Lung (tissue), 12 donors: ENCODE data around the gene NPSR1. TPM values are rescaled to one million over a fixed set of nuclear protein-coding genes. Genes with fewer than 3 reads are reported as not detected.

Source experiments
- ATAC-seq: fragments of 200-7000 bp; cut with Tn5 transposase; one replicate; pipeline ENCODE4 v1.9.1; 2020; ENCODE audit warnings: moderate number of reproducible peaks; ENCODE audit not compliant: insufficient read depth, low FRiP score
- DNase-seq, 3 donors: peaks; one replicate each; pipeline ENCODE4 v3.0.0-alpha.2; 2013 to 2017
- H3K27ac ChIP-seq, 2 donors: one replicate each; pipeline ENCODE4 v1.5.1; 2013; ENCODE audit warnings: mild to moderate bottlenecking in 2 of 2, moderate library complexity in 2 of 2, control low read depth in 1 of 2, inconsistent platforms in 1 of 2, low read depth in 1 of 2, low read length in 1 of 2
- H3K27me3 ChIP-seq, 3 donors: one replicate each; pipeline ENCODE4 v1.5.1; 2013; ENCODE audit warnings: low read length in 2 of 3; ENCODE audit not compliant: control insufficient read depth in 3 of 3, insufficient read depth in 3 of 3
- H3K36me3 ChIP-seq, 4 donors: one replicate each; pipeline ENCODE4 v1.5.1; 2013; ENCODE audit warnings: low read length in 4 of 4, mild to moderate bottlenecking in 1 of 4, moderate library complexity in 1 of 4; ENCODE audit not compliant: control insufficient read depth in 4 of 4, insufficient read depth in 4 of 4
- H3K4me1 ChIP-seq, 5 donors: one replicate each; pipeline ENCODE4 v1.5.1; 2013; ENCODE audit warnings: low read length in 5 of 5, mild to moderate bottlenecking in 2 of 5, moderate library complexity in 1 of 5; ENCODE audit not compliant: control insufficient read depth in 5 of 5, insufficient read depth in 5 of 5
- H3K4me3 ChIP-seq: one replicate; pipeline ENCODE4 v1.5.1; 2013; ENCODE audit warnings: mild to moderate bottlenecking, control low read depth, moderate library complexity
- H3K9ac ChIP-seq, 2 donors: one replicate each; pipeline ENCODE4 v1.5.1; 2013; ENCODE audit warnings: low read length in 2 of 2, control low read depth in 1 of 2; ENCODE audit not compliant: insufficient read depth in 1 of 2
- H3K9me3 ChIP-seq, 4 donors: one replicate each; pipeline ENCODE4 v1.5.1; 2013; ENCODE audit warnings: low read length in 3 of 4, mild to moderate bottlenecking in 1 of 4, moderate library complexity in 1 of 4; ENCODE audit not compliant: control insufficient read depth in 4 of 4, insufficient read depth in 3 of 4
- WGBS, 2 donors: extraction: QIAGEN DNeasy Blood & Tissue Kit; methylation state at CpG; one replicate each; pipeline ENCODE4 v1.1.7; 2013; 5-methylcytosine and 5-hydroxymethylcytosine counted together
- polyA plus RNA-seq, 2 donors: library from polyadenylated mRNA; stranded (reverse); fragments of 200-250 nt; gene quantifications; one replicate each; pipeline ENCODE4 v1.2.1, GENCODE V29; 2013
- total RNA-seq, 2 donors: library from RNA; depleted of rRNA in 1 of 2; stranded (reverse); fragments of >200 nt in 1 of 2; gene quantifications; one replicate each; pipeline ENCODE4 v1.2.1, GENCODE V29; 2014 to 2021
- TF ChIP-seq, protein P1 (sequence below): IDR thresholded peaks from 2 replicates; pipeline ENCODE4 v1.5.1; 2012; ENCODE audit warnings: mild to moderate bottlenecking; ENCODE audit errors: control extremely low read depth, extremely low read depth
- donor health status: control.
- donor health status: control.
- donor health status: Bipolar disorder and iron deficiency.
- donor health status: healthy.
- donor health status: DM: yes; HTN: yes; CAD: no.

Gene NPSR1
- total and polyA plus RNA-seq, 4 donors, result not detected

DNA sequence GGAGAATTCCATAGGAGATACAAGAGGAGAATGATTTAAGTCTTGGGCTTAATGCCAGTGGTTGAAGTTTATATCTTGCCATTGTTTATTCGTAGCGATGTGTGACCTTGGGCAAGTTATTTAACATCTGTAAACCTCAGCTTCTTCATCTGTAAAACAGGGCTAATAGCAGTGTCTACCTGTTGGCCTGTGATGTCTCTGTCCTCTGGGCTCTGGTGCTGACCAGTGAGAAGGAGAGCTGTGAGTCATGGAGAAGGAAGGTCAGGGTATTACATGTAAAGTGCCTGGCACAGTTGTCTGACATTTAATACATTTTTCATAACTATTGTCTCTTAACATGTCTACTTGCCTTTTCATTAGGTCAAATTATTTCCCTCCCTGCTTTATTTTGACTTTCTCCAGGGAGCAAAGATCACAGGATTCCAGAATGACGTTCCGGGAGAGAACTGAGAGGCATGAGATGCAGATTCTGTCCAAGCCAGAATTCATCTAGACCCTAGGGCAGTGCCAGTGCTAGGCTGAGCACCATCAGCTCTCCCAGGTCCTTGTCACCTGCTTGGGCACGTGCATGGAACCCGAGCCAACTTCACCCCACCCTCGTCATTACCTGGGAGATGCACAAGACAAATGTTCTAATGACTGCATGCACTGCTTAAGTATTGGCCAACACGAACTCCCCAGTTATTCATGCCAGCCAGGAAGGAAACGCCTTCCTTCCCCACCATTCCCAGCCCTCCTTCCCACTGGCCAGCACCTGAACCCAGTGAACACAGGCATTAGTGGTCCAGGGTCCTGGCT, 191.3 kb downstream of the NPSR1 start:
- H3K27ac ChIP-seq, result no peak overlapping the region
- no peaks in the 10 kb centered on the region for H3K27me3 ChIP-seq
- H3K4me3 ChIP-seq, result no peak overlapping the region
- peaks cover 0 to 15% (median 0%) of the 10 kb centered on the region in 5 donors for H3K4me1 ChIP-seq
- 74% methylated on average over 9 of the region's 9 CpGs for WGBS, 2 donors
- no peaks in the 10 kb centered on the region for H3K9me3 ChIP-seq
- no peak overlapping the region for H3K9ac ChIP-seq
- no peaks in the 10 kb centered on the region for H3K36me3 ChIP-seq
- TF ChIP-seq, protein P1, sequence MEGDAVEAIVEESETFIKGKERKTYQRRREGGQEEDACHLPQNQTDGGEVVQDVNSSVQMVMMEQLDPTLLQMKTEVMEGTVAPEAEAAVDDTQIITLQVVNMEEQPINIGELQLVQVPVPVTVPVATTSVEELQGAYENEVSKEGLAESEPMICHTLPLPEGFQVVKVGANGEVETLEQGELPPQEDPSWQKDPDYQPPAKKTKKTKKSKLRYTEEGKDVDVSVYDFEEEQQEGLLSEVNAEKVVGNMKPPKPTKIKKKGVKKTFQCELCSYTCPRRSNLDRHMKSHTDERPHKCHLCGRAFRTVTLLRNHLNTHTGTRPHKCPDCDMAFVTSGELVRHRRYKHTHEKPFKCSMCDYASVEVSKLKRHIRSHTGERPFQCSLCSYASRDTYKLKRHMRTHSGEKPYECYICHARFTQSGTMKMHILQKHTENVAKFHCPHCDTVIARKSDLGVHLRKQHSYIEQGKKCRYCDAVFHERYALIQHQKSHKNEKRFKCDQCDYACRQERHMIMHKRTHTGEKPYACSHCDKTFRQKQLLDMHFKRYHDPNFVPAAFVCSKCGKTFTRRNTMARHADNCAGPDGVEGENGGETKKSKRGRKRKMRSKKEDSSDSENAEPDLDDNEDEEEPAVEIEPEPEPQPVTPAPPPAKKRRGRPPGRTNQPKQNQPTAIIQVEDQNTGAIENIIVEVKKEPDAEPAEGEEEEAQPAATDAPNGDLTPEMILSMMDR, result no peak
- no peak for DNase-seq
- ATAC-seq, result no peak

DNA sequence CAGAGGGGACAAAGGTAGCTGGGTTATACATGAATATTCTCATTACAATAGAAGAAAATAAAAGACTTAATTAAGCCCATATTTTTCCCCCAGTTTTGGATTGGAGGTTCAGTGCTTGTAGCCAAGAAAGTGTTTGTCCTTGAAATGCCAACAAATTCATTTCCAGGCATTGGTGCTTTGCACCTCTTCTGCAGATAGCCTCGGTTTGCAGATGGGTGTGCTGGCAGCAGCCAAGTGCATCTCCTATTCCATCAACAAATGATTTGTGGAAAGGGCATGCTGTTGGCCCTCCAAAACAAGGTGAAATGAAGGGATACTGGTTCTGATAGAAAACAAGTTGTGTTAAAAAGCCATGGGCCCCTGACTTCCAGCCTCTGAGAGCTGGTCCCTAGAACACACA, 192.0 kb downstream of the NPSR1 start:
- peaks cover 0 to 15% (median 0%) of the 10 kb centered on the region in 5 donors for H3K4me1 ChIP-seq
- no peaks in the 10 kb centered on the region for H3K27me3 ChIP-seq
- 53 to 65% methylated on average over 1 of the region's 1 CpG for WGBS, 2 donors
- no peak for DNase-seq
- no peak overlapping the region for H3K4me3 ChIP-seq
- TF ChIP-seq, protein P1, result no peak
- no peak for ATAC-seq
- H3K9me3 ChIP-seq, result no peaks in the 10 kb centered on the region
- H3K36me3 ChIP-seq, result no peaks in the 10 kb centered on the region
- H3K27ac ChIP-seq, result no peak overlapping the region
- H3K9ac ChIP-seq, result no peak overlapping the region

DNA sequence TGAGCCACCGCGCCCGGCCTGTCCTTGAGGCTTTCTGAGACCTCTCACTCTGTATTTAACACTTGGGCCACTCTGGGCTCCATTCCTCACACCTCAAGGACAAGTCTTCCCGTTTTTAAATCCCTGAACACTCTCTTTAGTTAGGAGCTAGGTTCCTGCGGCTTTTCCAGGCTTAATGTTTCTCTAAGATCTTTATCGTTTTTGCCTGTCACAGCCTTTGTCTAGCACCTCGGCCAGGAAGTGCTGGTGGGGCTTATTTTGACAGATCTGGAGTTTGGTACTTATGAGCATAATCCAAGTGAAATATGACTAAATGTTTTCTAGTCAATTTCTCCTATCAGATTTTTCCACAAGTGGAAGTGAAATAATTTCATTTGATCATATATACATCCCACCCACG, 192.7 kb downstream of the NPSR1 start:
- peak in 1 of 3 donors; percentile 29 for DNase-seq
- no peaks in the 10 kb centered on the region for H3K36me3 ChIP-seq
- H3K4me1 ChIP-seq, result peaks cover 0 to 15% (median 0%) of the 10 kb centered on the region in 5 donors
- TF ChIP-seq, protein P1, result no peak
- 43 to 45% methylated on average over 8 of the region's 8 CpGs for WGBS, 2 donors
- no peaks in the 10 kb centered on the region for H3K27me3 ChIP-seq
- ATAC-seq, result no peak
- no peak overlapping the region for H3K9ac ChIP-seq
- H3K9me3 ChIP-seq, result no peaks in the 10 kb centered on the region
- no peak overlapping the region for H3K4me3 ChIP-seq
- no peak overlapping the region for H3K27ac ChIP-seq
